ENCODE results near the gene SSTR3. TPM values are rescaled to one million over a fixed set of nuclear protein-coding genes. Genes with fewer than 3 reads are reported as not detected.

Gene SSTR3
- total and polyA plus RNA-seq, 10 of the 15 experiments (the other 5 are each of a cell fraction or from before 2014, with no cell fraction given): 0.03 to 4.5 (median 2.4) TPM

GRCh38 chr22:37225481-37225880, 13.2 kb upstream of the SSTR3 start (continued):
- TF ChIP-seq ZNF622 (IDR thresholded peaks at IDR 0.05): no peak
- no peak for TF ChIP-seq POU2F2 (IDR thresholded peaks at IDR 0.05; ENCODE audit: borderline replicate concordance, low read depth, low read length)
- TF ChIP-seq, protein P1, sequence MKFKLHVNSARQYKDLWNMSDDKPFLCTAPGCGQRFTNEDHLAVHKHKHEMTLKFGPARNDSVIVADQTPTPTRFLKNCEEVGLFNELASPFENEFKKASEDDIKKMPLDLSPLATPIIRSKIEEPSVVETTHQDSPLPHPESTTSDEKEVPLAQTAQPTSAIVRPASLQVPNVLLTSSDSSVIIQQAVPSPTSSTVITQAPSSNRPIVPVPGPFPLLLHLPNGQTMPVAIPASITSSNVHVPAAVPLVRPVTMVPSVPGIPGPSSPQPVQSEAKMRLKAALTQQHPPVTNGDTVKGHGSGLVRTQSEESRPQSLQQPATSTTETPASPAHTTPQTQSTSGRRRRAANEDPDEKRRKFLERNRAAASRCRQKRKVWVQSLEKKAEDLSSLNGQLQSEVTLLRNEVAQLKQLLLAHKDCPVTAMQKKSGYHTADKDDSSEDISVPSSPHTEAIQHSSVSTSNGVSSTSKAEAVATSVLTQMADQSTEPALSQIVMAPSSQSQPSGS (IDR thresholded peaks at IDR 0.05; ENCODE audit: low read length): no peak

DNA sequence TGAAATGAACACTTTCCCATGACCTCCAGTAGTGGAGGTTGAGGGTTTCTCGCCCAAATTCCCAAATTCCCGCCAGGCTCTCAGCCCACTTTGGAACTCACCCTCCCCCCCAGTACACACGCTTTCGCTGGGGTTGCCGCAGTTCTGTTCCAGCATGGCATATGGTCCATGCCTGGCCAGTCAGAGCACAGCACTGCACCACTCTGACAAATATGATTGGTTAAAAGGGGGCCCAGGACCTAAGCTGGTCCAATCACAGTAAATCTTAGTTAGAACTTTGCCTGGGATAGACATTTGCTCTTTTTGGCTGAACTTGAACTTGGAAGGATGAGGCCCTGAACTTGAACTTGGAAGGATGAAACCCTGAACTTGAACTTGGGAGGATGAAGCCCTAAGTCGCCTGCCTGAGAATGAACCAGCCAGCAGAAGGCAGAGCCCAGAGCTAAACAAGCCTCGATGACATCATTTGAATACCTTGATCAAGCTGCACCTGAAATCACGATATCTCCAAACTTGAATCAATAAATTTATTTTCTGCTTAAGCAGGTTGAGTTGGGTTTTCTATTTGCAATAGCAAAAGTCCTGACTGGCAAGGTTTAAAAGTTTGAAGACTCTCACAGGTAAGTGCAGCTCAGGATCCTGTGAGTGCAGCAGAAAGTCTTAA, 12.6 kb upstream of the SSTR3 start:
- POLR2A ChIA-PET: interaction anchor here (0.7 to 11.6 kb wide), 4 partner anchors 9 to 24 kb away, joined by 3 to 246 read pairs (median 5); partner anchors contain the start of gene RAC2
- no peak overlapping the region for H3K9ac ChIP-seq (ENCODE audit: control insufficient read depth, insufficient read depth, low read length)
- peaks cover 66% of the 10 kb centered on the region for H3K4me1 ChIP-seq (ENCODE audit: control insufficient read depth, insufficient read depth, low read length)
- peak; percentile 22; the same call in 1 of the 3 replicates for ATAC-seq
- intact Hi-C loops (cut with micrococcal nuclease; ENCODE audit: unreplicated experiment) (loop anchor here (2.0 kb wide), 2 partner anchors 20 to 36 kb away; partner anchors contain the start of gene RAC2), in situ Hi-C loops (cut with MboI) (loop anchor here (25.0 kb wide), 1 partner anchor 1838 kb away; the partner anchor contains the start of gene HMOX1)
- BruUV-seq (replicated peaks): no TSS peak
- SMC1A ChIA-PET (ENCODE audit: uncharacterized antibody, unreplicated experiment): interaction anchor here (2.3 to 5.8 kb wide), 3 partner anchors 18 to 35 kb away, joined by 12 to 87 read pairs (median 56); partner anchors contain the start of gene RAC2
- H3K36me3 ChIP-seq (ENCODE audit: control insufficient read depth in 2 of 2, insufficient read depth in 2 of 2, low read length in 1 of 2): peaks cover 24 to 39% of the 10 kb centered on the region in 2 experiments
- no peaks in the 10 kb centered on the region for H3K27me3 ChIP-seq (replicated peaks in 1 of 2; ENCODE audit: control insufficient read depth in 2 of 2, insufficient read depth in 2 of 2, low read length in 1 of 2)
- peaks cover 4% of the 10 kb centered on the region; the same call in 2 of the 3 replicates for H3K9me3 ChIP-seq (replicated peaks; ENCODE audit: control insufficient read depth, insufficient read depth, low read length)
- H3K79me2 ChIP-seq (ENCODE audit: control insufficient read depth, insufficient read depth, low read length): peaks cover 40% of the 10 kb centered on the region
- H3K4me2 ChIP-seq (ENCODE audit: control insufficient read depth, insufficient read depth): no peak overlapping the region
- H4K20me1 ChIP-seq (ENCODE audit: control insufficient read depth, insufficient read depth): no peaks in the 10 kb centered on the region
- no peak for FAIRE-seq
- H3K27ac ChIP-seq (ENCODE audit: control insufficient read depth, insufficient read depth): peak overlapping the region; percentile 80
- H3K4me3 ChIP-seq: no peak overlapping the region
- CTCF ChIA-PET: interaction anchor here (1.1 to 4.9 kb wide), 9 partner anchors 9 to 85 kb away, joined by 4 to 66 read pairs (median 6); no protein-coding TSS in a partner anchor
- DNase-seq (ENCODE audit: low read depth, low spot score): no peak
- RAD21 ChIA-PET (ENCODE audit: unreplicated experiment): interaction anchor here (1.0 to 11.8 kb wide), 6 partner anchors 17 to 89 kb away, joined by 3 to 196 read pairs (median 7); partner anchors contain the start of gene RAC2
- 57% methylated on average over 8 of the region's 8 CpGs for WGBS (ENCODE audit: insufficient coverage, insufficient replicate concordance, low lambda C conversion rate, missing lambda C conversion rate)
- H2AFZ ChIP-seq (ENCODE audit: control insufficient read depth, low read depth, low read length): no peak overlapping the region
- TF ChIP-seq ZNF207 (IDR thresholded peaks at IDR 0.05; ENCODE audit: borderline replicate concordance) (no peak), RAD21 (IDR thresholded peaks at IDR 0.05; ENCODE audit: insufficient read depth, low read depth, low read length) (no peak), HCFC1 (IDR thresholded peaks at IDR 0.05; ENCODE audit: low read length) (no peak), NFYA (IDR thresholded peaks at IDR 0.05; ENCODE audit: borderline replicate concordance, low read depth, low read length) (no peak), BCLAF1 (IDR thresholded peaks at IDR 0.05) (no peak), IRF3 (IDR thresholded peaks at IDR 0.05) (no peak), ZNF217 (IDR thresholded peaks at IDR 0.05) (no peak), ATF7 (IDR thresholded peaks at IDR 0.05; ENCODE audit: low read depth) (peak; percentile 70), MTA3 (IDR thresholded peaks at IDR 0.05; ENCODE audit: borderline replicate concordance, low read length) (no peak), RCOR1 (conservative IDR thresholded peaks at IDR 0.05; ENCODE audit: low read depth, low read length) (no peak), SP1 (IDR thresholded peaks at IDR 0.05; ENCODE audit: low read depth, low read length) (no peak), POLR2A (IDR thresholded peaks at IDR 0.05; ENCODE audit: low read depth, low read length) (no peak), YY1 (IDR thresholded peaks at IDR 0.05; ENCODE audit: low read depth, low read length) (no peak)
- TF ChIP-seq, protein P2, sequence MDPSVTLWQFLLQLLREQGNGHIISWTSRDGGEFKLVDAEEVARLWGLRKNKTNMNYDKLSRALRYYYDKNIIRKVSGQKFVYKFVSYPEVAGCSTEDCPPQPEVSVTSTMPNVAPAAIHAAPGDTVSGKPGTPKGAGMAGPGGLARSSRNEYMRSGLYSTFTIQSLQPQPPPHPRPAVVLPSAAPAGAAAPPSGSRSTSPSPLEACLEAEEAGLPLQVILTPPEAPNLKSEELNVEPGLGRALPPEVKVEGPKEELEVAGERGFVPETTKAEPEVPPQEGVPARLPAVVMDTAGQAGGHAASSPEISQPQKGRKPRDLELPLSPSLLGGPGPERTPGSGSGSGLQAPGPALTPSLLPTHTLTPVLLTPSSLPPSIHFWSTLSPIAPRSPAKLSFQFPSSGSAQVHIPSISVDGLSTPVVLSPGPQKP (IDR thresholded peaks at IDR 0.05; ENCODE audit: low read depth, low read length): no peak

All from GM12878 (cell line).